Adrenal gland (tissue), 12 donors: ENCODE data around the gene OR6N1. TPM values are rescaled to one million over a fixed set of nuclear protein-coding genes. Genes with fewer than 3 reads are reported as not detected.

Experiments used
- DNase-seq, 7 donors: peaks; one replicate each; pipeline ENCODE4 v3.0.0-alpha.2; 2019 to 2020
- H3K27ac ChIP-seq, 5 donors: fragments of 200-600 bp; sonication (generic) in 4 of 5; 1 replicate in 3 of 5; 2 replicates in 2 of 5; pipeline versions ENCODE4 v1.5.1 to v1.8.0; 2016 to 2020; ENCODE audit warnings: mild to moderate bottlenecking in 1 of 5
- H3K27me3 ChIP-seq: fragments of 200-600 bp; 2 replicates; pipeline ENCODE4 v1.8.0; 2021
- H3K36me3 ChIP-seq, 2 donors: fragments of 200-600 bp; replicated peaks in 1 of 2; 1 replicate in 1 of 2; 2 replicates in 1 of 2; pipeline versions ENCODE4 v1.5.1 to v1.8.0; 2018 to 2022
- H3K4me1 ChIP-seq, 2 donors: fragments of 200-600 bp; replicated peaks in 1 of 2; 1 replicate in 1 of 2; 2 replicates in 1 of 2; pipeline versions ENCODE4 v1.5.1 to v1.8.0; 2018 to 2021
- H3K4me3 ChIP-seq, 4 donors: fragments of 200-600 bp; sonication (generic) in 3 of 4; one replicate each; pipeline ENCODE4 v1.5.1; 2016 to 2018
- H3K9me3 ChIP-seq, 3 donors: fragments of 200-600 bp; sonication (generic) in 1 of 3; replicated peaks in 1 of 3; 1 replicate in 2 of 3; 2 replicates in 1 of 3; pipeline versions ENCODE4 v1.5.1 to v1.8.0; 2016 to 2021
- POLR2A ChIP-seq, 2 donors: fragments of 450-650 bp; IDR thresholded peaks; one replicate each; pipeline ENCODE4 v1.6.1; 2017; ENCODE audit warnings: antibody characterized with exemption in 2 of 2, mild to moderate bottlenecking in 2 of 2, moderate library complexity in 1 of 2
- WGBS, 4 donors: extraction: QIAGEN DNeasy Blood & Tissue Kit in 2 of 4; methylation state at CpG; one replicate each; pipeline versions ENCODE4 v1.1.5 to v1.1.7; 2013 to 2017; 5-methylcytosine and 5-hydroxymethylcytosine counted together
- intact Hi-C, 2 donors: fragments of 100-400 bp; cut with DNase I; formaldehyde crosslinking; loops; one replicate each; pipeline versions ENCODE4 v1.14.1 to v1.15.0; 2022 to 2023
- polyA plus RNA-seq, 3 donors: library from polyadenylated mRNA; stranded (reverse); fragments of 200-250 nt in 2 of 3; fragments of 350-450 nt in 1 of 3; fragmentation: Illumina TruSeq in 1 of 3; extraction: RNeasy Lipid Tissue Mini Kit (QIAGEN cat#74804) in 1 of 3; gene quantifications; one replicate each; pipeline ENCODE4 v1.2.3, GENCODE V29; 2013 to 2014
- total RNA-seq, 9 donors: library from RNA; depleted of rRNA in 4 of 9; stranded (reverse); fragments of >200 nt in 4 of 9; fragments of 120-200 nt in 1 of 9; fragmentation: NEBNext Ultra II Directional in 1 of 9; extraction: Animal tissue kit (Norgen Biotek cat#: 25700) in 1 of 9; gene quantifications; one replicate each; pipeline versions ENCODE4 v1.1.0 to v1.2.4, GENCODE V29; 2013 to 2023
- TF ChIP-seq, protein P1 (sequence below), 6 experiments: fragments of 450-650 bp in 4 of 6; fragments of 200-600 bp in 2 of 6; sonication (generic) in 1 of 6; IDR thresholded peaks; 1 replicate in 5 of 6; 2 replicates in 1 of 6; pipeline versions ENCODE4 v1.5.1 to v1.8.0; 2016 to 2021; ENCODE audit warnings: antibody characterized with exemption in 6 of 6, mild to moderate bottlenecking in 2 of 6, moderate library complexity in 1 of 6
- donor health status: healthy with polysubstance abuse.
- donor health status: Bipolar disorder and iron deficiency.
- donor health status: DM: yes; HTN: yes; CAD: no.
- donor health status: DM: no; HTN: no; CAD: no.
- donor health status: DM: no; HTN: no; CAD: no.
- donor health status: DM: yes; HTN: yes; CAD: no.

OR6N1 gene
- total and polyA plus RNA-seq, 12 donors = not detected

DNA sequence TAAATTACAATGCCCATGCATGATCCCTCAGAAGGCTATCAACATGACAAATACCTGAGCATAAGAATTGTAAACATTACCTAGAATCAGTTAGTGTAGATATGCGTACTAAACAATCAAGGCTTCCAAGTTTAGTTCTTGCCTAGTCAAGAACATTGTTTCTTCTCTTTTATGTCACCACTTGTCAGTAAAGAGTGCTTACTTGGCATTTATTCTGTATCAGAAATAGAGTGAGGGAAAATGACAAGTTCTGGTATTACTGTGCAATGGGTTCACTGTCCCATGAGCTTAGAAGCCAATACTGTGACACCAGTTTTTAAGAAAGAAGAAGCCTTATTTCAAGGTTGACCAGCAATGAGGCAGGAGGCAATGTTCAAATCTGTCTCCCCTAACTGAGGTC is 31.7 kb upstream of the OR6N1 start:
- Histone ChIP-seq H3K27ac (no peak overlapping the region), H3K4me3 (no peak overlapping the region), H3K4me1 (no peaks in the 10 kb centered on the region), H3K9me3 (no peaks in the 10 kb centered on the region), H3K27me3 (no peaks in the 10 kb centered on the region), H3K36me3 (no peaks in the 10 kb centered on the region)
- no peak for TF ChIP-seq POLR2A (IDR thresholded peaks at IDR 0.05)
- TF ChIP-seq, protein P1, sequence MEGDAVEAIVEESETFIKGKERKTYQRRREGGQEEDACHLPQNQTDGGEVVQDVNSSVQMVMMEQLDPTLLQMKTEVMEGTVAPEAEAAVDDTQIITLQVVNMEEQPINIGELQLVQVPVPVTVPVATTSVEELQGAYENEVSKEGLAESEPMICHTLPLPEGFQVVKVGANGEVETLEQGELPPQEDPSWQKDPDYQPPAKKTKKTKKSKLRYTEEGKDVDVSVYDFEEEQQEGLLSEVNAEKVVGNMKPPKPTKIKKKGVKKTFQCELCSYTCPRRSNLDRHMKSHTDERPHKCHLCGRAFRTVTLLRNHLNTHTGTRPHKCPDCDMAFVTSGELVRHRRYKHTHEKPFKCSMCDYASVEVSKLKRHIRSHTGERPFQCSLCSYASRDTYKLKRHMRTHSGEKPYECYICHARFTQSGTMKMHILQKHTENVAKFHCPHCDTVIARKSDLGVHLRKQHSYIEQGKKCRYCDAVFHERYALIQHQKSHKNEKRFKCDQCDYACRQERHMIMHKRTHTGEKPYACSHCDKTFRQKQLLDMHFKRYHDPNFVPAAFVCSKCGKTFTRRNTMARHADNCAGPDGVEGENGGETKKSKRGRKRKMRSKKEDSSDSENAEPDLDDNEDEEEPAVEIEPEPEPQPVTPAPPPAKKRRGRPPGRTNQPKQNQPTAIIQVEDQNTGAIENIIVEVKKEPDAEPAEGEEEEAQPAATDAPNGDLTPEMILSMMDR (IDR thresholded peaks at IDR 0.05) = no peak
- intact Hi-C loops = no loop called here
- DNase-seq = no peak
- WGBS, 4 donors = 70 to 84% (median 76%) methylated on average over 1 of the region's 1 CpG

DNA sequence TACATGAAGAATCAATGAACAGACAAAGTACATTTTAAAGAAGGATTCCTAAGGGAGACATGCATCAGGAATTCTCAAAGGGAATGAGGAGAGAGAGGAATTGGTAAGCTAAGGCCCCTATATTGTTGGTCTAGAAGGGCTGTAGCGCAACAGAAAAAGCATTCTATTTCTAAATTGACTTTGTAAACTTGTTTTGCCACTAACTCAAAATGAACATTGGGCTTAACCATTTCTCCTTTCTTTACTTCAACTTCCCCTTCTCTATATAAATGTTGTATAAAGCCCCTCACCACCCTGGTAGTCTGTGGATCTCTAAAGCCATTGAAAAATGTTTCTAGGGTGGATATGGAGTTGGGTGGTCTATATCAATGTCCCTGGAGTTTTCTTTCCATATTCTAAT is 29.4 kb upstream of the OR6N1 start:
- WGBS, 4 donors = 62 to 83% (median 75%) methylated on average over 1 of the region's 1 CpG
- no peak for DNase-seq
- Histone ChIP-seq H3K4me3 (no peak overlapping the region), H3K9me3 (no peaks in the 10 kb centered on the region), H3K27ac (no peak overlapping the region), H3K36me3 (no peaks in the 10 kb centered on the region), H3K4me1 (no peaks in the 10 kb centered on the region), H3K27me3 (no peaks in the 10 kb centered on the region)
- TF ChIP-seq, protein P1 (IDR thresholded peaks at IDR 0.05) = no peak
- TF ChIP-seq POLR2A (IDR thresholded peaks at IDR 0.05) = no peak
- intact Hi-C loops = no loop called here

DNA sequence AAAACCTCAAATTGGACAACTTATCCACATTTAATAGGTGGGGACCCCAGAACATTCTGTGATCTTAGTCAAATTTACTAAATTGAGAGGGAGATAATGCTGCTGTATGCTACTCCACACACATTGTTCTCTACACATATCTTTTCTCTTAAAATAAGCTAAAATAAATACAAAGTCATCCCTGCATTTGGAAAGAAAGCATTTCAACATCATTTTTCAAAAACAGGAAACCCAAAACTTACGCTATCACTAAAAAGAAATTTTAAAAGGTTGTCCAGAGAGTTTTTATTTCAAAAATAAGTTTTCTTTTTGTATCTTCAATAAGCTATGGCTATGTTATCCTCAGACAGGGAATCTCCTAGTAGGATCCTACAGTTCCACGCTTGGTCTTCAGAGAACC is 28.5 kb upstream of the OR6N1 start:
- 73 to 83% (median 78%) methylated on average over 2 of the region's 2 CpGs for WGBS, 4 donors
- Histone ChIP-seq H3K4me1 (no peaks in the 10 kb centered on the region), H3K27ac (no peak overlapping the region), H3K36me3 (no peaks in the 10 kb centered on the region), H3K27me3 (no peaks in the 10 kb centered on the region), H3K4me3 (no peak overlapping the region), H3K9me3 (no peaks in the 10 kb centered on the region)
- no peak for DNase-seq
- intact Hi-C loops = no loop called here
- TF ChIP-seq POLR2A (IDR thresholded peaks at IDR 0.05) = no peak
- TF ChIP-seq, protein P1 (IDR thresholded peaks at IDR 0.05) = no peak

DNA sequence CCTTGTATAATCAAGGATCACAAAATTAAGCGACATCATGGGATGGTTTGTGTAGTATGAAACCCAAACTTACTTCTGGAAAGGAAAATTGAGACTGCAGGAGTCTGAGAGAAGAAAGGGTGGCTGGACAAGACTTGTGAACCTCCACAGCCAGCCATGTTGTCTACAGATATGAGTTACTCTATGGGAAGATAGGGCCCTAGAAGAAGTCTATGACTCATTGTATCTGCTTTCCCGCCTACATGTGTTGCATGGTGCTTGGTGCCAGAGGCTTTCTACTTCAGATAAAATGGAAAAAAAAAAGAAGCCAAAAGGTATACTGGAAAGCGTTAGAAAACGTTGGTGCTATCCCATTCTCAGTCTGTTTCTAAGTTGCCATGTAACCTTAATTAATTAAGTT is 27.7 kb upstream of the OR6N1 start:
- DNase-seq = no peak
- WGBS, 4 donors = 80 to 86% (median 84%) methylated on average over 4 of the region's 4 CpGs

More for the DNA sequence above, 27.7 kb upstream of the OR6N1 start:
- no peaks in the 10 kb centered on the region for H3K9me3 ChIP-seq
- no peak overlapping the region for H3K27ac ChIP-seq
- no peaks in the 10 kb centered on the region for H3K27me3 ChIP-seq
- no peak overlapping the region for H3K4me3 ChIP-seq
- intact Hi-C loops = no loop called here
- H3K36me3 ChIP-seq = no peaks in the 10 kb centered on the region
- no peaks in the 10 kb centered on the region for H3K4me1 ChIP-seq
- no peak for TF ChIP-seq POLR2A (IDR thresholded peaks at IDR 0.05)
- TF ChIP-seq, protein P1 (IDR thresholded peaks at IDR 0.05) = no peak
